ENCODE data around the gene TSPAN5. TPM values are rescaled to one million over a fixed set of nuclear protein-coding genes. Genes with fewer than 3 reads are reported as not detected.

The TSPAN5 gene
- total and polyA plus RNA-seq, 10 donors = 4.6 to 33.6 (median 22.9) TPM

- 84 to 92% (median 87%) methylated on average over 9 of the region's 9 CpGs for WGBS, 5 donors
- intact Hi-C loops (cut with DNase I; ENCODE audit: low total_unique reads) = no loop called here
- Histone ChIP-seq H3K27ac (no peak overlapping the region), H3K9me3 (no peaks in the 10 kb centered on the region), H3K36me3 (no peaks in the 10 kb centered on the region), H3K4me3 (no peak overlapping the region), H3K27me3 (replicated peaks in 1 of 7) (no peaks in the 10 kb centered on the region), H3K4me1 (peaks cover 0 to 13% (median 4%) of the 10 kb centered on the region in 6 donors)
- no peak for DNase-seq
- TF ChIP-seq POLR2A (IDR thresholded peaks at IDR 0.05) (no peak), POLR2AphosphoS5 (IDR thresholded peaks at IDR 0.05) (no peak), CTCF (IDR thresholded peaks at IDR 0.05 in 8 of 11, conservative IDR thresholded peaks at IDR 0.05 in 3 of 11) (no peak)
These were observed 130.7 kb downstream of the TSPAN5 start for GRCh38 chr4:98527534-98528269.

GRCh38 chr4:98524230-98524629, 134.2 kb downstream of the TSPAN5 start:
- H3K4me3 ChIP-seq = no peak overlapping the region
- peaks cover 0 to 28% (median 10%) of the 10 kb centered on the region in 6 donors for H3K4me1 ChIP-seq
- H3K36me3 ChIP-seq = no peaks in the 10 kb centered on the region
- no peaks in the 10 kb centered on the region for H3K27me3 ChIP-seq (replicated peaks in 1 of 7)
- no peaks in the 10 kb centered on the region for H3K9me3 ChIP-seq
- intact Hi-C loops (cut with DNase I; ENCODE audit: low total_unique reads) = no loop called here
- DNase-seq = no peak
- WGBS, 5 donors = 54 to 67% (median 65%) methylated on average over 4 of the region's 4 CpGs
- TF ChIP-seq POLR2AphosphoS5 (IDR thresholded peaks at IDR 0.05) (no peak), CTCF (IDR thresholded peaks at IDR 0.05 in 8 of 11, conservative IDR thresholded peaks at IDR 0.05 in 3 of 11) (no peak), POLR2A (IDR thresholded peaks at IDR 0.05) (no peak)
- H3K27ac ChIP-seq = no peak overlapping the region

GRCh38 chr4:98522636-98523395, 135.6 kb downstream of the TSPAN5 start:
- WGBS, 5 donors = 73 to 88% (median 81%) methylated on average over 3 of the region's 3 CpGs
- peaks cover 0 to 39% (median 23%) of the 10 kb centered on the region in 6 donors for H3K4me1 ChIP-seq
- H3K27ac ChIP-seq = no peak overlapping the region
- H3K36me3 ChIP-seq = no peaks in the 10 kb centered on the region
- intact Hi-C loops (cut with DNase I; ENCODE audit: low total_unique reads) = no loop called here
- no peak for DNase-seq
- H3K4me3 ChIP-seq = no peak overlapping the region
- H3K9me3 ChIP-seq = no peaks in the 10 kb centered on the region
- no peak for TF ChIP-seq POLR2AphosphoS5 (IDR thresholded peaks at IDR 0.05)
- no peak for TF ChIP-seq CTCF (IDR thresholded peaks at IDR 0.05 in 8 of 11, conservative IDR thresholded peaks at IDR 0.05 in 3 of 11)
- no peak for TF ChIP-seq POLR2A (IDR thresholded peaks at IDR 0.05)
- H3K27me3 ChIP-seq (replicated peaks in 1 of 7) = no peaks in the 10 kb centered on the region

- no peaks in the 10 kb centered on the region for H3K27me3 ChIP-seq (replicated peaks in 1 of 7)
- TF ChIP-seq CTCF (IDR thresholded peaks at IDR 0.05 in 8 of 11, conservative IDR thresholded peaks at IDR 0.05 in 3 of 11) (no peak), POLR2A (IDR thresholded peaks at IDR 0.05) (no peak), POLR2AphosphoS5 (IDR thresholded peaks at IDR 0.05) (no peak)
- WGBS, 5 donors = 43 to 69% (median 58%) methylated on average over 5 of the region's 5 CpGs
- DNase-seq = no peak
- no peak overlapping the region for H3K27ac ChIP-seq
- peaks cover 0 to 3% (median 0%) of the 10 kb centered on the region in 8 donors for H3K9me3 ChIP-seq
- H3K4me3 ChIP-seq = no peak overlapping the region
- intact Hi-C loops (cut with DNase I; ENCODE audit: low total_unique reads) = no loop called here
- peaks cover 0 to 39% (median 24%) of the 10 kb centered on the region in 6 donors for H3K4me1 ChIP-seq
- H3K36me3 ChIP-seq = no peaks in the 10 kb centered on the region
These were observed 136.3 kb downstream of the TSPAN5 start for GRCh38 chr4:98522062-98522461.
